ENCODE measurements around the gene CTSZ.
"Not testable (repeated sequence)": the region's sequence is repeated elsewhere in the genome, so short reads cannot be mapped to it uniquely, and the experiment has no call there.

The CTSZ gene

GRCh38 chr20:59006864-59007664 lies at the start of gene CTSZ:
Gene CTSZ (minus strand): TSS chr20:59007254. CDS start chr20:59007128, 126 bp downstream.
- DNase-seq (ENCODE audit: low read depth), result no peak

- no peak for DNase-seq (ENCODE audit: low read depth)
These were observed 48.2 kb upstream of the CTSZ start for GRCh38 chr20:59055302-59055701.

- no peak for DNase-seq (ENCODE audit: low read depth)
These were observed 44.7 kb upstream of the CTSZ start for GRCh38 chr20:59051666-59052185.

GRCh38 chr20:59050437-59050836 lies 43.4 kb upstream of the CTSZ start:
- no peak for DNase-seq (ENCODE audit: low read depth)

- DNase-seq (ENCODE audit: low read depth), result no peak
These were observed 41.6 kb upstream of the CTSZ start for GRCh38 chr20:59048681-59049030.

- DNase-seq (ENCODE audit: low read depth), result no peak
These were observed 41.1 kb upstream of the CTSZ start for GRCh38 chr20:59047938-59048680.

GRCh38 chr20:59046862-59047261 lies 39.8 kb upstream of the CTSZ start:
- DNase-seq (ENCODE audit: low read depth), result no peak

- DNase-seq (ENCODE audit: low read depth), result no peak
These were observed 37.7 kb upstream of the CTSZ start for GRCh38 chr20:59044796-59045195.

- no peak for DNase-seq (ENCODE audit: low read depth)
These were observed 37.2 kb upstream of the CTSZ start for GRCh38 chr20:59044295-59044694.

GRCh38 chr20:59043698-59044097 lies 36.6 kb upstream of the CTSZ start:
- DNase-seq (ENCODE audit: low read depth), result no peak

- peak; percentile 68 for DNase-seq (ENCODE audit: low read depth)
These were observed 36.0 kb upstream of the CTSZ start for GRCh38 chr20:59042796-59043631.

GRCh38 chr20:59042151-59042795 lies 35.2 kb upstream of the CTSZ start, which contains the start of gene PRELID3B:
Gene PRELID3B (minus strand): TSS chr20:59042786. CDS start chr20:59042730, 56 bp downstream.
- no peak for DNase-seq (ENCODE audit: low read depth)

- DNase-seq (ENCODE audit: low read depth), result not testable (repeated sequence)
These were observed 34.4 kb upstream of the CTSZ start for GRCh38 chr20:59041487-59041886.

GRCh38 chr20:59040667-59041066 lies 33.6 kb upstream of the CTSZ start:
- no peak for DNase-seq (ENCODE audit: low read depth)

GRCh38 chr20:59039233-59039632 lies 32.2 kb upstream of the CTSZ start:
- DNase-seq (ENCODE audit: low read depth), result no peak

- no peak for DNase-seq (ENCODE audit: low read depth)
These were observed 30.3 kb upstream of the CTSZ start for GRCh38 chr20:59037386-59037785.

GRCh38 chr20:59035381-59035780 lies 28.3 kb upstream of the CTSZ start:
- no peak for DNase-seq (ENCODE audit: low read depth)

GRCh38 chr20:59033616-59034165 lies 26.6 kb upstream of the CTSZ start:
- DNase-seq (ENCODE audit: low read depth), result no peak

GRCh38 chr20:59033093-59033492 lies 26.0 kb upstream of the CTSZ start:
- DNase-seq (ENCODE audit: low read depth), result no peak

- no peak for DNase-seq (ENCODE audit: low read depth)
These were observed 25.6 kb upstream of the CTSZ start for GRCh38 chr20:59032713-59033059.

- DNase-seq (ENCODE audit: low read depth), result peak; percentile 68
These were observed 25.1 kb upstream of the CTSZ start, which contains the start of gene ATP5F1E for GRCh38 chr20:59032023-59032712. Gene ATP5F1E (minus strand): TSS chr20:59032335. CDS start chr20:59032251, 84 bp downstream.
